HepG2 (cell line): ENCODE results near the gene LUC7L. TPM values are rescaled to one million over a fixed set of nuclear protein-coding genes. Genes with fewer than 3 reads are reported as not detected.

Source experiments
- CBFB ChIP-seq: sonication (generic); formaldehyde crosslinking; IDR thresholded peaks from 2 replicates; pipeline ENCODE4 v1.4.0; 2020; ENCODE audit warnings: missing genetic modification reagents
- DNMT1 ChIP-seq: sonication (generic); formaldehyde crosslinking; IDR thresholded peaks from 2 replicates; pipeline ENCODE4 v1.5.1; 2020; ENCODE audit warnings: mild to moderate bottlenecking, missing genetic modification reagents
- ELF3 ChIP-seq: IDR thresholded peaks from 2 replicates; pipeline ENCODE4 v1.6.1; 2016; ENCODE audit warnings: missing genetic modification reagents, missing compliant biosample characterization
- FOXC1 ChIP-seq: sonication (generic); formaldehyde crosslinking; IDR thresholded peaks from 2 replicates; pipeline ENCODE4 v1.8.0; 2022; ENCODE audit warnings: mild to moderate bottlenecking, missing genetic modification reagents, borderline replicate concordance
- GFI1 ChIP-seq: sonication (generic); formaldehyde crosslinking; IDR thresholded peaks from 2 replicates; pipeline ENCODE4 v1.5.0; 2020; ENCODE audit warnings: missing genetic modification reagents, mild to moderate bottlenecking, borderline replicate concordance
- MED8 ChIP-seq: sonication (generic); formaldehyde crosslinking; IDR thresholded peaks from 2 replicates; pipeline ENCODE4 v1.8.1; 2023; ENCODE audit warnings: mild to moderate bottlenecking, missing genetic modification reagents; ENCODE audit not compliant: insufficient replicate concordance
- NFIC ChIP-seq: IDR thresholded peaks from 2 replicates; pipeline ENCODE4 v1.6.1; 2012; ENCODE audit warnings: mild to moderate bottlenecking, low read length, inconsistent platforms
- PAX8 ChIP-seq: sonication (generic); formaldehyde crosslinking; IDR thresholded peaks from 2 replicates; pipeline ENCODE4 v1.8.0; 2022; ENCODE audit warnings: mild to moderate bottlenecking, missing genetic modification reagents, borderline replicate concordance
- SAFB2 ChIP-seq: sonication (generic); formaldehyde crosslinking; IDR thresholded peaks from 2 replicates; pipeline ENCODE4 v1.5.1; 2020; ENCODE audit warnings: missing genetic modification reagents, low read depth, mild to moderate bottlenecking, borderline replicate concordance
- SSRP1 ChIP-seq: IDR thresholded peaks from 2 replicates; pipeline ENCODE4 v1.6.1; 2016; ENCODE audit warnings: control low read depth
- TGIF2 ChIP-seq: IDR thresholded peaks from 2 replicates; pipeline ENCODE4 v1.6.1; 2016; ENCODE audit warnings: control low read depth, missing compliant biosample characterization
- ZNF121 ChIP-seq: sonication (generic); formaldehyde crosslinking; IDR thresholded peaks from 2 replicates; pipeline ENCODE4 v1.5.0; 2020; ENCODE audit warnings: mild to moderate bottlenecking, missing genetic modification reagents
- ZNF605 ChIP-seq: sonication (generic); formaldehyde crosslinking; IDR thresholded peaks from 2 replicates; pipeline ENCODE4 v1.8.0; 2022; ENCODE audit warnings: mild to moderate bottlenecking, missing genetic modification reagents
- polyA plus RNA-seq, 8 experiments: library from polyadenylated mRNA; depleted of rRNA in 3 of 8; stranded (reverse) in 7 of 8; unstranded in 1 of 8; fragments of >200 nt; fragmentation: Illumina TruSeq in 4 of 8; extraction: Trizol in 4 of 8; gene quantifications; 2 replicates each; pipeline versions ENCODE4 v1.2.1 to v1.2.3, GENCODE V29; 2011 to 2016; ENCODE audit warnings: low read depth in 4 of 8, missing spikeins in 1 of 8, mixed read lengths in 1 of 8; ENCODE audit not compliant: insufficient read depth in 1 of 8
- total RNA-seq, 5 experiments: library from RNA; depleted of rRNA; stranded (reverse); fragments of >200 nt; fragmentation: Illumina TruSeq; extraction: Trizol; gene quantifications; 2 replicates each; pipeline ENCODE4 v1.2.3, GENCODE V29; 2016; ENCODE audit warnings: low read depth in 1 of 5
- TF ChIP-seq, protein P1 (sequence below): fragments of 450-650 bp; IDR thresholded peaks from 2 replicates; pipeline ENCODE4 v1.6.1; 2017
- TF ChIP-seq, protein P2 (sequence below): conservative IDR thresholded peaks from 2 replicates; pipeline ENCODE4 v1.6.1; 2018; ENCODE audit warnings: missing genetic modification reagents
- TF ChIP-seq, protein P3 (sequence below): IDR thresholded peaks from 2 replicates; pipeline ENCODE4 v1.6.1; 2016; ENCODE audit warnings: missing genetic modification reagents, missing compliant biosample characterization
- TF ChIP-seq, protein P4 (sequence below): sonication (generic); formaldehyde crosslinking; IDR thresholded peaks from 2 replicates; pipeline ENCODE4 v1.8.1; 2023; ENCODE audit warnings: mild to moderate bottlenecking, moderate library complexity, missing genetic modification reagents
- TF ChIP-seq, protein P5 (sequence below): sonication (generic); formaldehyde crosslinking; IDR thresholded peaks from 2 replicates; pipeline ENCODE4 v1.4.0; 2020; ENCODE audit warnings: missing genetic modification reagents
- TF ChIP-seq, protein P6 (sequence below): sonication (generic); formaldehyde crosslinking; IDR thresholded peaks from 2 replicates; pipeline ENCODE4 v1.5.0; 2020; ENCODE audit warnings: mild to moderate bottlenecking, missing genetic modification reagents
- TF ChIP-seq, protein P7 (sequence below): sonication (generic); formaldehyde crosslinking; IDR thresholded peaks from 2 replicates; pipeline ENCODE4 v1.9.0; 2021; ENCODE audit warnings: missing genetic modification reagents, mild to moderate bottlenecking, borderline replicate concordance

Gene LUC7L
- total and polyA plus RNA-seq, 2 of the 13 experiments (the other 11 are each of a cell fraction or from before 2014, with no cell fraction given): 48.7 to 56.9 TPM

DNA sequence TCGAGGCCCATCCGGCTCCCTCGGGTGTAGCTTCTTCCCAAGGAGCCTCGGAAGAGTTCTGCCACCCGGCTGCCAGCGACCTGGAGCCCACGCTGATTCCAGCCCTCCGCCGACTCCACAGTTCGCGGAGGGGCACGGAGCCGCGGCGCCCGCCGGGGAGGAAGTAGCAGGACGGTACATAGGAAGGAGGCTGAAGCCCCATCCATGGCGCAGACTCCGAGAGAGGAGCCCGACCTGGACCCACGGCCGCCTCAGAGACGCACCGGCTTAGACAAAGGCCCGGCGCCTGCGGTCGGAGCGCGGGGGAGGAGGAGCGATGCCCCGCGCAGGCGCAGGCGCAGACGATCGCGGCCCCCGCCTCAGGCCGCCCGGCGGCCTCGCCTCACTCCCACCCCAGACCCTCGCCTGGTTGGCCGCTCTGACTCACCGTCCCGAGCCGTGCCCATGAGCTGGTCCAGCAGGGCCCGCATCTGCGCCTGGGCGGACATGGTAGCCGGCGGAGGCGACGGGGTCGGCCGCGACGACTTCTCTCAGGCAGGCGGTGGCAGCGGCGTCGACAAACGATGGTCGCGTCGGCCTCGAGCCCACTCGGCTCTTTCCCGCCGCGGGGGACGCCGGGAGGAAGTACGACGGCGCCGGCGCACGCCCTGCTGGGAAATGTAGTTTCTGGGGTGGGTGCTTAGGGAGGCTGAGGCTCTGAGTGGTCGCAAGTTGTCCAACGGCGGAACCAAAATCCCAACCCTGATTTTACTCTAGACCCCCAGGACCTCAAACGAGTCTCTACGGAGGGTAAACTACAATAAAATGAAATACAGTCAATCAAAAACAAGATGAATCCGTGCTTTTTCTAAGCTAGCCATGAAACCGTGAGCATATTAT is at the start of gene LUC7L (continued):
- TF ChIP-seq, protein P1, sequence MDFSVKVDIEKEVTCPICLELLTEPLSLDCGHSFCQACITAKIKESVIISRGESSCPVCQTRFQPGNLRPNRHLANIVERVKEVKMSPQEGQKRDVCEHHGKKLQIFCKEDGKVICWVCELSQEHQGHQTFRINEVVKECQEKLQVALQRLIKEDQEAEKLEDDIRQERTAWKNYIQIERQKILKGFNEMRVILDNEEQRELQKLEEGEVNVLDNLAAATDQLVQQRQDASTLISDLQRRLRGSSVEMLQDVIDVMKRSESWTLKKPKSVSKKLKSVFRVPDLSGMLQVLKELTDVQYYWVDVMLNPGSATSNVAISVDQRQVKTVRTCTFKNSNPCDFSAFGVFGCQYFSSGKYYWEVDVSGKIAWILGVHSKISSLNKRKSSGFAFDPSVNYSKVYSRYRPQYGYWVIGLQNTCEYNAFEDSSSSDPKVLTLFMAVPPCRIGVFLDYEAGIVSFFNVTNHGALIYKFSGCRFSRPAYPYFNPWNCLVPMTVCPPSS: no peak
- TF ChIP-seq, protein P2, sequence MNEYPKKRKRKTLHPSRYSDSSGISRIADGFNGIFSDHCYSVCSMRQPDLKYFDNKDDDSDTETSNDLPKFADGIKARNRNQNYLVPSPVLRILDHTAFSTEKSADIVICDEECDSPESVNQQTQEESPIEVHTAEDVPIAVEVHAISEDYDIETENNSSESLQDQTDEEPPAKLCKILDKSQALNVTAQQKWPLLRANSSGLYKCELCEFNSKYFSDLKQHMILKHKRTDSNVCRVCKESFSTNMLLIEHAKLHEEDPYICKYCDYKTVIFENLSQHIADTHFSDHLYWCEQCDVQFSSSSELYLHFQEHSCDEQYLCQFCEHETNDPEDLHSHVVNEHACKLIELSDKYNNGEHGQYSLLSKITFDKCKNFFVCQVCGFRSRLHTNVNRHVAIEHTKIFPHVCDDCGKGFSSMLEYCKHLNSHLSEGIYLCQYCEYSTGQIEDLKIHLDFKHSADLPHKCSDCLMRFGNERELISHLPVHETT (CRISPR knock-in tag): peak; percentile 90
- TF ChIP-seq ELF3 (peak; percentile 91), SSRP1 (no peak), NFIC (no peak), ZNF605 (CRISPR knock-in tag) (no peak; the same call in 1 of the 2 replicates), PAX8 (peak; percentile 86; the same call in 1 of the 2 replicates), ZNF121 (CRISPR knock-in tag) (no peak), FOXC1 (CRISPR knock-in tag) (peak; percentile 97), TGIF2 (CRISPR knock-in tag) (no peak), CBFB (CRISPR knock-in tag) (peak; percentile 94; the same call in 1 of the 2 replicates), GFI1 (CRISPR knock-in tag) (peak; percentile 87; the same call in 1 of the 2 replicates), DNMT1 (CRISPR knock-in tag) (peak; percentile 75; the same call in 1 of the 2 replicates), MED8 (CRISPR knock-in tag) (peak; percentile 50), SAFB2 (CRISPR knock-in tag) (peak; percentile 97)
- TF ChIP-seq, protein P3, sequence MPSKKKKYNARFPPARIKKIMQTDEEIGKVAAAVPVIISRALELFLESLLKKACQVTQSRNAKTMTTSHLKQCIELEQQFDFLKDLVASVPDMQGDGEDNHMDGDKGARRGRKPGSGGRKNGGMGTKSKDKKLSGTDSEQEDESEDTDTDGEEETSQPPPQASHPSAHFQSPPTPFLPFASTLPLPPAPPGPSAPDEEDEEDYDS: peak; percentile 75; the same call in 1 of the 2 replicates
- TF ChIP-seq, protein P4, sequence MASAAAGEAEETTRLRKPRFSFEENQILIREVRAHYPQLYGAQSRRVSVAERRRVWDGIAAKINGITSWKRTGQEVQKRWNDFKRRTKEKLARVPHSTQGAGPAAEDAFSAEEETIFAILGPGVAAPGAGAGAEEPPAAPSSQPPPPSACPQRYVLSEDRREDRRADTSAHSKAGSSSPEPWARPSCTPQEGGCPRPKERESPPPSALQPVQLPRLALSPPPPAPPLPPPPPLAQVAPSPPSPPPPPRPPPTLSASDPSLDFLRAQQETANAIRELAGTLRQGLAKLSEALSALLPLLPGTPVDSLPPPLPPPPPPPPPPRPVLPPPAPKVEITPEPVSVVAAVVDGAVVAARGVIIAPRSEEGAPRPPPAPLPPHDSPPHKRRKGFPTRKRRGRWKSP (CRISPR knock-in tag): peak; percentile 95
- TF ChIP-seq, protein P5, sequence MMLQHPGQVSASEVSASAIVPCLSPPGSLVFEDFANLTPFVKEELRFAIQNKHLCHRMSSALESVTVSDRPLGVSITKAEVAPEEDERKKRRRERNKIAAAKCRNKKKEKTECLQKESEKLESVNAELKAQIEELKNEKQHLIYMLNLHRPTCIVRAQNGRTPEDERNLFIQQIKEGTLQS (CRISPR knock-in tag): peak; percentile 76
- TF ChIP-seq, protein P6, sequence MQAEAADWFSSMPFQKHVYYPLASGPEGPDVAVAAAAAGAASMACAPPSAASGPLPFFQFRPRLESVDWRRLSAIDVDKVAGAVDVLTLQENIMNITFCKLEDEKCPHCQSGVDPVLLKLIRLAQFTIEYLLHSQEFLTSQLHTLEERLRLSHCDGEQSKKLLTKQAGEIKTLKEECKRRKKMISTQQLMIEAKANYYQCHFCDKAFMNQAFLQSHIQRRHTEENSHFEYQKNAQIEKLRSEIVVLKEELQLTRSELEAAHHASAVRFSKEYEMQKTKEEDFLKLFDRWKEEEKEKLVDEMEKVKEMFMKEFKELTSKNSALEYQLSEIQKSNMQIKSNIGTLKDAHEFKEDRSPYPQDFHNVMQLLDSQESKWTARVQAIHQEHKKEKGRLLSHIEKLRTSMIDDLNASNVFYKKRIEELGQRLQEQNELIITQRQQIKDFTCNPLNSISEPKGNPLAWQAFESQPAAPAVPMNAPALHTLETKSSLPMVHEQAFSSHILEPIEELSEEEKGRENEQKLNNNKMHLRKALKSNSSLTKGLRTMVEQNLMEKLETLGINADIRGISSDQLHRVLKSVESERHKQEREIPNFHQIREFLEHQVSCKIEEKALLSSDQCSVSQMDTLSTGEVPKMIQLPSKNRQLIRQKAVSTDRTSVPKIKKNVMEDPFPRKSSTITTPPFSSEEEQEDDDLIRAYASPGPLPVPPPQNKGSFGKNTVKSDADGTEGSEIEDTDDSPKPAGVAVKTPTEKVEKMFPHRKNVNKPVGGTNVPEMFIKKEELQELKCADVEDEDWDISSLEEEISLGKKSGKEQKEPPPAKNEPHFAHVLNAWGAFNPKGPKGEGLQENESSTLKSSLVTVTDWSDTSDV (CRISPR knock-in tag): peak; percentile 92; the same call in 1 of the 2 replicates
- TF ChIP-seq, protein P7, sequence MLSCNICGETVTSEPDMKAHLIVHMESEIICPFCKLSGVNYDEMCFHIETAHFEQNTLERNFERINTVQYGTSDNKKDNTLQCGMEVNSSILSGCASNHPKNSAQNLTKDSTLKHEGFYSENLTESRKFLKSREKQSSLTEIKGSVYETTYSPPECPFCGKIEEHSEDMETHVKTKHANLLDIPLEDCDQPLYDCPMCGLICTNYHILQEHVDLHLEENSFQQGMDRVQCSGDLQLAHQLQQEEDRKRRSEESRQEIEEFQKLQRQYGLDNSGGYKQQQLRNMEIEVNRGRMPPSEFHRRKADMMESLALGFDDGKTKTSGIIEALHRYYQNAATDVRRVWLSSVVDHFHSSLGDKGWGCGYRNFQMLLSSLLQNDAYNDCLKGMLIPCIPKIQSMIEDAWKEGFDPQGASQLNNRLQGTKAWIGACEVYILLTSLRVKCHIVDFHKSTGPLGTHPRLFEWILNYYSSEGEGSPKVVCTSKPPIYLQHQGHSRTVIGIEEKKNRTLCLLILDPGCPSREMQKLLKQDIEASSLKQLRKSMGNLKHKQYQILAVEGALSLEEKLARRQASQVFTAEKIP (CRISPR knock-in tag): no peak
